ENCODE results near the gene PCK2. TPM values are rescaled to one million over a fixed set of nuclear protein-coding genes. Genes with fewer than 3 reads are reported as not detected.

Gene PCK2
- total and polyA plus RNA-seq, 2 of the 13 experiments (the other 11 are each of a cell fraction or from before 2014, with no cell fraction given), result 129 to 272 TPM

DNA sequence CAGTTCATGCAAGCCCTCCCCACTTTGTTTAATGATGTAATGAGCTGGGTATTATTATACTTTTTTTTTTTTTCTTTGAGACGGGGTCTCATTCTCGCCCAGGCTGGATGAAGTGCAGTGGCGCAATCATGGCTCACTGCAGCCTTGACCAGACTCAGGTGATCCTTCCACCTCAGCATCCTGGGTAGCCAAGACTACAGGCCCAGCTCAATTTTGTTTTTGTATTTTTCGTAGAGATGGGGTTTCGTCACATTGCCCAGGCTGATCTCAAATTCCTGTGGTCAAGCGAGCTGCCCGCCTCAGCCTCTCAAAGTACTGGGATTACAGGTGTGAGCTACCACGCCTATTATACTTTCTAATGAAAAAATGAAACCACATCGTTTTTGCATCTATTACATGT lies 15.9 kb downstream of the PCK2 start (continued):
- TF ChIP-seq, protein P1, sequence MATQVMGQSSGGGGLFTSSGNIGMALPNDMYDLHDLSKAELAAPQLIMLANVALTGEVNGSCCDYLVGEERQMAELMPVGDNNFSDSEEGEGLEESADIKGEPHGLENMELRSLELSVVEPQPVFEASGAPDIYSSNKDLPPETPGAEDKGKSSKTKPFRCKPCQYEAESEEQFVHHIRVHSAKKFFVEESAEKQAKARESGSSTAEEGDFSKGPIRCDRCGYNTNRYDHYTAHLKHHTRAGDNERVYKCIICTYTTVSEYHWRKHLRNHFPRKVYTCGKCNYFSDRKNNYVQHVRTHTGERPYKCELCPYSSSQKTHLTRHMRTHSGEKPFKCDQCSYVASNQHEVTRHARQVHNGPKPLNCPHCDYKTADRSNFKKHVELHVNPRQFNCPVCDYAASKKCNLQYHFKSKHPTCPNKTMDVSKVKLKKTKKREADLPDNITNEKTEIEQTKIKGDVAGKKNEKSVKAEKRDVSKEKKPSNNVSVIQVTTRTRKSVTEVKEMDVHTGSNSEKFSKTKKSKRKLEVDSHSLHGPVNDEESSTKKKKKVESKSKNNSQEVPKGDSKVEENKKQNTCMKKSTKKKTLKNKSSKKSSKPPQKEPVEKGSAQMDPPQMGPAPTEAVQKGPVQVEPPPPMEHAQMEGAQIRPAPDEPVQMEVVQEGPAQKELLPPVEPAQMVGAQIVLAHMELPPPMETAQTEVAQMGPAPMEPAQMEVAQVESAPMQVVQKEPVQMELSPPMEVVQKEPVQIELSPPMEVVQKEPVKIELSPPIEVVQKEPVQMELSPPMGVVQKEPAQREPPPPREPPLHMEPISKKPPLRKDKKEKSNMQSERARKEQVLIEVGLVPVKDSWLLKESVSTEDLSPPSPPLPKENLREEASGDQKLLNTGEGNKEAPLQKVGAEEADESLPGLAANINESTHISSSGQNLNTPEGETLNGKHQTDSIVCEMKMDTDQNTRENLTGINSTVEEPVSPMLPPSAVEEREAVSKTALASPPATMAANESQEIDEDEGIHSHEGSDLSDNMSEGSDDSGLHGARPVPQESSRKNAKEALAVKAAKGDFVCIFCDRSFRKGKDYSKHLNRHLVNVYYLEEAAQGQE (IDR thresholded peaks at IDR 0.05; ENCODE audit: borderline replicate concordance in 1 of 2, low read depth in 1 of 2, low read length in 2 of 2), result no peak
- TF ChIP-seq KLF11 (CRISPR knock-in tag; IDR thresholded peaks at IDR 0.05), result no peak
- TF ChIP-seq ZNF674 (CRISPR knock-in tag; IDR thresholded peaks at IDR 0.05; ENCODE audit: low read depth), result no peak
- TF ChIP-seq MED13 (CRISPR knock-in tag; IDR thresholded peaks at IDR 0.05), result no peak
- no peak for TF ChIP-seq JDP2 (CRISPR knock-in tag; IDR thresholded peaks at IDR 0.05; ENCODE audit: borderline replicate concordance)
- TF ChIP-seq, protein P2, sequence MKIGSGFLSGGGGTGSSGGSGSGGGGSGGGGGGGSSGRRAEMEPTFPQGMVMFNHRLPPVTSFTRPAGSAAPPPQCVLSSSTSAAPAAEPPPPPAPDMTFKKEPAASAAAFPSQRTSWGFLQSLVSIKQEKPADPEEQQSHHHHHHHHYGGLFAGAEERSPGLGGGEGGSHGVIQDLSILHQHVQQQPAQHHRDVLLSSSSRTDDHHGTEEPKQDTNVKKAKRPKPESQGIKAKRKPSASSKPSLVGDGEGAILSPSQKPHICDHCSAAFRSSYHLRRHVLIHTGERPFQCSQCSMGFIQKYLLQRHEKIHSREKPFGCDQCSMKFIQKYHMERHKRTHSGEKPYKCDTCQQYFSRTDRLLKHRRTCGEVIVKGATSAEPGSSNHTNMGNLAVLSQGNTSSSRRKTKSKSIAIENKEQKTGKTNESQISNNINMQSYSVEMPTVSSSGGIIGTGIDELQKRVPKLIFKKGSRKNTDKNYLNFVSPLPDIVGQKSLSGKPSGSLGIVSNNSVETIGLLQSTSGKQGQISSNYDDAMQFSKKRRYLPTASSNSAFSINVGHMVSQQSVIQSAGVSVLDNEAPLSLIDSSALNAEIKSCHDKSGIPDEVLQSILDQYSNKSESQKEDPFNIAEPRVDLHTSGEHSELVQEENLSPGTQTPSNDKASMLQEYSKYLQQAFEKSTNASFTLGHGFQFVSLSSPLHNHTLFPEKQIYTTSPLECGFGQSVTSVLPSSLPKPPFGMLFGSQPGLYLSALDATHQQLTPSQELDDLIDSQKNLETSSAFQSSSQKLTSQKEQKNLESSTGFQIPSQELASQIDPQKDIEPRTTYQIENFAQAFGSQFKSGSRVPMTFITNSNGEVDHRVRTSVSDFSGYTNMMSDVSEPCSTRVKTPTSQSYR (CRISPR knock-in tag; IDR thresholded peaks at IDR 0.05; ENCODE audit: borderline replicate concordance), result no peak
- TF ChIP-seq ZNF12 (CRISPR knock-in tag; IDR thresholded peaks at IDR 0.05), result no peak
- 0 out of 2 replicates have a peak, but pooled peaks have one; percentile 7 for TF ChIP-seq BCL6 (CRISPR knock-in tag; IDR thresholded peaks at IDR 0.05)
- TF ChIP-seq ZNF160 (CRISPR knock-in tag; IDR thresholded peaks at IDR 0.05), result no peak
- TF ChIP-seq ZNF530 (CRISPR knock-in tag; IDR thresholded peaks at IDR 0.05; ENCODE audit: low read depth), result no peak
- no peak for TF ChIP-seq SALL2 (CRISPR knock-in tag; IDR thresholded peaks at IDR 0.05)
- 0 out of 2 replicates have a peak, but pooled peaks have one; percentile 59 for TF ChIP-seq ZNF354B (CRISPR knock-in tag; IDR thresholded peaks at IDR 0.05)
- TF ChIP-seq RELA (CRISPR knock-in tag; IDR thresholded peaks at IDR 0.05), result no peak
- TF ChIP-seq, protein P3, sequence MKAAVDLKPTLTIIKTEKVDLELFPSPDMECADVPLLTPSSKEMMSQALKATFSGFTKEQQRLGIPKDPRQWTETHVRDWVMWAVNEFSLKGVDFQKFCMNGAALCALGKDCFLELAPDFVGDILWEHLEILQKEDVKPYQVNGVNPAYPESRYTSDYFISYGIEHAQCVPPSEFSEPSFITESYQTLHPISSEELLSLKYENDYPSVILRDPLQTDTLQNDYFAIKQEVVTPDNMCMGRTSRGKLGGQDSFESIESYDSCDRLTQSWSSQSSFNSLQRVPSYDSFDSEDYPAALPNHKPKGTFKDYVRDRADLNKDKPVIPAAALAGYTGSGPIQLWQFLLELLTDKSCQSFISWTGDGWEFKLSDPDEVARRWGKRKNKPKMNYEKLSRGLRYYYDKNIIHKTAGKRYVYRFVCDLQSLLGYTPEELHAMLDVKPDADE (CRISPR knock-in tag; IDR thresholded peaks at IDR 0.05), result no peak
- TF ChIP-seq NR2F2 (IDR thresholded peaks at IDR 0.05; ENCODE audit: borderline replicate concordance, low read depth), result no peak
- TF ChIP-seq RARG (CRISPR knock-in tag; IDR thresholded peaks at IDR 0.05; ENCODE audit: low read depth), result no peak
- no peak; the same call in 1 of the 2 replicates for TF ChIP-seq ZKSCAN1 (IDR thresholded peaks at IDR 0.05; ENCODE audit: low read length)
- no peak for TF ChIP-seq CHD4 (IDR thresholded peaks at IDR 0.05; ENCODE audit: borderline replicate concordance, low read length)
- peak; percentile 82 for TF ChIP-seq CEBPB (IDR thresholded peaks at IDR 0.05; ENCODE audit: borderline replicate concordance, low read depth, low read length)
- TF ChIP-seq ZNF839 (CRISPR knock-in tag; IDR thresholded peaks at IDR 0.05; ENCODE audit: borderline replicate concordance), result no peak
- TF ChIP-seq MED8 (CRISPR knock-in tag; IDR thresholded peaks at IDR 0.05; ENCODE audit: insufficient replicate concordance), result no peak
- TF ChIP-seq ELK4 (CRISPR knock-in tag; IDR thresholded peaks at IDR 0.05; ENCODE audit: borderline replicate concordance), result no peak
- no peak for TF ChIP-seq ZNF180 (CRISPR knock-in tag; IDR thresholded peaks at IDR 0.05; ENCODE audit: borderline replicate concordance, low read depth)
